SU-DHL-6 (cell line): ENCODE data around the gene FOXF1.

Experiments used
- H2AFZ ChIP-seq: fragments of 200-600 bp; sonication (generic); 2 replicates; pipeline ENCODE4 v1.6.1; 2014; ENCODE audit warnings: low read depth, mild to moderate bottlenecking, moderate library complexity, mixed read lengths, antibody characterized with exemption, low read length; ENCODE audit not compliant: severe bottlenecking
- H3F3A ChIP-seq: fragments of 200-600 bp; shearing (Covaris generic); 2 replicates; pipeline ENCODE4 v1.6.0; 2016; ENCODE audit warnings: antibody characterized with exemption, mild to moderate bottlenecking; ENCODE audit not compliant: insufficient read depth
- H3K27ac ChIP-seq: fragments of 200-600 bp; sonication (generic); 2 replicates; pipeline ENCODE4 v1.5.1; 2016; ENCODE audit warnings: low read depth, mild to moderate bottlenecking, low read length, moderate library complexity, mixed read lengths
- H3K27me3 ChIP-seq: fragments of 200-600 bp; sonication (generic), shearing (Covaris generic); 2 replicates; pipeline ENCODE4 v1.6.0; 2014; ENCODE audit warnings: mild to moderate bottlenecking, low read length
- H3K36me3 ChIP-seq: fragments of 200-600 bp; sonication (generic); 2 replicates; pipeline ENCODE4 v1.6.1; 2014; ENCODE audit warnings: mild to moderate bottlenecking, low read length, mixed read lengths
- H3K4me2 ChIP-seq: fragments of 300-600, 200-600 bp; shearing (Covaris generic), sonication (generic); 2 replicates; pipeline ENCODE4 v1.6.0; 2014; ENCODE audit warnings: low read length, low read depth, mild to moderate bottlenecking; ENCODE audit not compliant: poor library complexity, severe bottlenecking
- H3K4me3 ChIP-seq: fragments of 200-600 bp; sonication (generic); 2 replicates; pipeline ENCODE4 v1.5.1; 2014; ENCODE audit warnings: antibody characterized with exemption, low read length, mild to moderate bottlenecking, mixed read lengths; ENCODE audit not compliant: insufficient read depth, poor library complexity, severe bottlenecking
- H3K79me2 ChIP-seq: fragments of 200-600 bp; sonication (generic); 2 replicates; pipeline ENCODE4 v1.6.1; 2014; ENCODE audit warnings: mild to moderate bottlenecking, low read length, moderate library complexity; ENCODE audit not compliant: insufficient read depth
- H3K9ac ChIP-seq: fragments of 200-600 bp; sonication (generic); 2 replicates; pipeline ENCODE4 v1.7.0; 2014; ENCODE audit warnings: mild to moderate bottlenecking, low read length
- H3K9me2 ChIP-seq: fragments of 200-600 bp; sonication (generic); replicated peaks from 2 replicates; pipeline ENCODE4 v1.6.1; 2014; ENCODE audit warnings: low read length; ENCODE audit not compliant: insufficient read depth
- H3K9me3 ChIP-seq: fragments of 200-600 bp; sonication (generic); 2 replicates; pipeline ENCODE4 v1.6.1; 2014; ENCODE audit warnings: low read length, mixed read lengths; ENCODE audit not compliant: insufficient read depth
- H4K20me1 ChIP-seq: fragments of 200-600 bp; sonication (generic); 2 replicates; pipeline ENCODE4 v1.6.1; 2014; ENCODE audit warnings: low read depth, mild to moderate bottlenecking, antibody characterized with exemption, low read length, moderate library complexity, mixed read lengths
- EZH2phosphoT487 ChIP-seq: fragments of 200-600 bp; sonication (generic), shearing (Covaris generic); conservative IDR thresholded peaks from 2 replicates; pipeline ENCODE4 v1.6.1; 2018; ENCODE audit warnings: mild to moderate bottlenecking, antibody characterized with exemption, low read length, moderate library complexity, mixed read lengths
- TF ChIP-seq, protein P1 (sequence below): fragments of 200-600 bp; sonication (generic); IDR thresholded peaks from one replicate; pipeline ENCODE4 v1.5.1; 2017; ENCODE audit warnings: antibody characterized with exemption, mild to moderate bottlenecking, low read length, moderate library complexity; ENCODE audit not compliant: insufficient read depth, poor library complexity, severe bottlenecking

The FOXF1 gene

DNA sequence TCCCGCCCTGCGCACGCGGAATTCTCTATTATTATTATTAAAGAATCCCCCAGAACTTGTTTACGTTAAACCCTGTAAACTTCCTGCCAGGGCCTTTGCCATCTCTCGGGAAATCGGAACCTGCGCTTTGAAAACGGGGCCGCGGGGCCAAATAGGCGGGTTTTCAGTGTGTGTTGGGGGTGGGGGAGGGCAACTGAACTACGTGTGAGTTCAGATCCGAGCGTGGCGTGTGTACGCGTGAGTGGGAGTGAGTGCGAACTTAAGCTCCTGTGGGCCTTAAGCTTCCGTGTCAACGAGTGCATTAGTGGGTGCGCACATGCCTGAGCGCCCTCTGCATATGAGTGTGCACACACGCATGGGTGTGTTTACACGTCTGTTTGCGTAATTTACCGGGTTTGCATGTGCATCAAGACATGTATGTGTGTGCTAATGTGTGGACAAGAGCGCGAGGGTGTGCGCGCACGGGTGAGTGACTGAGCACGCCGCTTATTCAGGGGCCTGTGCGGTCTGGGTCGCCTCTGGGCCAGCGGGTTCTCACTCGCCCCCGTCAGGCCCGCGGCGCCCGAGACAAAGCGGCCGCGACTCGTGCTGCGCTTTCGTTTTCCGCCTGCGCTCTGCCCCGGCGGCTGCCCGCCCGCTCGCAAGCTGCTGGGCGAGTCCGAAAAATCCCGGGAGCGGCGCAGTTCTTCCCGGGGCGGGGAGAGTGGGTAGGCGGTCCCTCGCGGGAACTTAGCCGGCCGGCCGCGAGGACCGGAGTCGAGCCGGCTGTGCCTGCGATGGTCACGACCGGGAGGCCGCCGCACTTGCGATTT, 1.2 kb upstream of the FOXF1 start:
- H4K20me1 ChIP-seq = no peaks in the 10 kb centered on the region
- H3K36me3 ChIP-seq = no peaks in the 10 kb centered on the region
- no peak overlapping the region for H3K4me2 ChIP-seq
- H3K9me3 ChIP-seq = no peaks in the 10 kb centered on the region
- H3F3A ChIP-seq = no peaks in the 10 kb centered on the region
- H3K4me3 ChIP-seq = no peak overlapping the region
- H3K27me3 ChIP-seq = no peaks in the 10 kb centered on the region
- H2AFZ ChIP-seq = no peak overlapping the region
- TF ChIP-seq, protein P1, sequence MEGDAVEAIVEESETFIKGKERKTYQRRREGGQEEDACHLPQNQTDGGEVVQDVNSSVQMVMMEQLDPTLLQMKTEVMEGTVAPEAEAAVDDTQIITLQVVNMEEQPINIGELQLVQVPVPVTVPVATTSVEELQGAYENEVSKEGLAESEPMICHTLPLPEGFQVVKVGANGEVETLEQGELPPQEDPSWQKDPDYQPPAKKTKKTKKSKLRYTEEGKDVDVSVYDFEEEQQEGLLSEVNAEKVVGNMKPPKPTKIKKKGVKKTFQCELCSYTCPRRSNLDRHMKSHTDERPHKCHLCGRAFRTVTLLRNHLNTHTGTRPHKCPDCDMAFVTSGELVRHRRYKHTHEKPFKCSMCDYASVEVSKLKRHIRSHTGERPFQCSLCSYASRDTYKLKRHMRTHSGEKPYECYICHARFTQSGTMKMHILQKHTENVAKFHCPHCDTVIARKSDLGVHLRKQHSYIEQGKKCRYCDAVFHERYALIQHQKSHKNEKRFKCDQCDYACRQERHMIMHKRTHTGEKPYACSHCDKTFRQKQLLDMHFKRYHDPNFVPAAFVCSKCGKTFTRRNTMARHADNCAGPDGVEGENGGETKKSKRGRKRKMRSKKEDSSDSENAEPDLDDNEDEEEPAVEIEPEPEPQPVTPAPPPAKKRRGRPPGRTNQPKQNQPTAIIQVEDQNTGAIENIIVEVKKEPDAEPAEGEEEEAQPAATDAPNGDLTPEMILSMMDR = no peak
- TF ChIP-seq EZH2phosphoT487 = no peak
- H3K9ac ChIP-seq = no peak overlapping the region
- H3K79me2 ChIP-seq = no peaks in the 10 kb centered on the region
- no peaks in the 10 kb centered on the region for H3K9me2 ChIP-seq
- no peak overlapping the region for H3K27ac ChIP-seq

DNA sequence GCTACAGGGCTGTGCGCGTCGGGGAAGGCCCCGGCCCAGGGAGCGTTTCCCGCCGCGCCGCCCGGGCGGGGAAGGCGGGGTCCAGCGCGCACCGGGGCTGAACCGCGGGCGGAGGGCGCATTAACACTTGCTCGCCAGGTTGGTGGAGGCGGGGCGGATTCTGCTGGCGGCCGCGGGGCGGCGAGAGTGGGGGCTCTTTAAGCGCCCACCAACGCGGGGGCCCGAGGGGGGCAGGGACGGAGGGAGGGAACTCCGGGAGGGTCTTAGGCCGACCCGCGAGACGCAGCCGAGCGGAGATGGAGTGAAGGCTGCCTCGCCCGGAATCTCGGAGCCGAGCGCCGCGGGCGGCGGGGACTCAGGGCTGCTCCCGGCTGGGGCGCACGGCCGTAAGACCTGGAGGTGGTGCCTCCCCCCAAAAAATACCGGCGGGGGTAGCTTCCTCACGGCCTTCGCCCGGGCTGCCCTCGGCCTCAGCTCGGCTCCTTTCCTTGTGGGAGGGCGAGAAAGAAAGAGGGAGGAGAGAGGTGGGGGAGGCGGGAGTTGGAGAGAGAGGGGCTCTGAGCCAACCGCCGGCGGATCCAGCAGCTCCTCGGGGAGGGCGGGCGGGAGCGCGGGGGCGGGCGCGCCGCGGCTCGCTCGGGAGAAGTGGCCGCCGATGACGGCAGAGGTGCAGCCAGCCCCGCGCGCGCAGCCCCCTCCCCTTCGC, 415 bp upstream of the FOXF1 start:
- no peak overlapping the region for H3K9ac ChIP-seq
- no peak overlapping the region for H3K4me3 ChIP-seq
- no peak overlapping the region for H3K4me2 ChIP-seq
- H3K9me3 ChIP-seq = no peaks in the 10 kb centered on the region
- no peak overlapping the region for H3K27ac ChIP-seq
- no peaks in the 10 kb centered on the region for H4K20me1 ChIP-seq
- no peaks in the 10 kb centered on the region for H3K36me3 ChIP-seq
- no peaks in the 10 kb centered on the region for H3F3A ChIP-seq
- TF ChIP-seq EZH2phosphoT487 = no peak
- TF ChIP-seq, protein P1 = no peak
- H3K9me2 ChIP-seq = no peaks in the 10 kb centered on the region
- no peak overlapping the region for H2AFZ ChIP-seq
- H3K27me3 ChIP-seq = no peaks in the 10 kb centered on the region
- no peaks in the 10 kb centered on the region for H3K79me2 ChIP-seq

DNA sequence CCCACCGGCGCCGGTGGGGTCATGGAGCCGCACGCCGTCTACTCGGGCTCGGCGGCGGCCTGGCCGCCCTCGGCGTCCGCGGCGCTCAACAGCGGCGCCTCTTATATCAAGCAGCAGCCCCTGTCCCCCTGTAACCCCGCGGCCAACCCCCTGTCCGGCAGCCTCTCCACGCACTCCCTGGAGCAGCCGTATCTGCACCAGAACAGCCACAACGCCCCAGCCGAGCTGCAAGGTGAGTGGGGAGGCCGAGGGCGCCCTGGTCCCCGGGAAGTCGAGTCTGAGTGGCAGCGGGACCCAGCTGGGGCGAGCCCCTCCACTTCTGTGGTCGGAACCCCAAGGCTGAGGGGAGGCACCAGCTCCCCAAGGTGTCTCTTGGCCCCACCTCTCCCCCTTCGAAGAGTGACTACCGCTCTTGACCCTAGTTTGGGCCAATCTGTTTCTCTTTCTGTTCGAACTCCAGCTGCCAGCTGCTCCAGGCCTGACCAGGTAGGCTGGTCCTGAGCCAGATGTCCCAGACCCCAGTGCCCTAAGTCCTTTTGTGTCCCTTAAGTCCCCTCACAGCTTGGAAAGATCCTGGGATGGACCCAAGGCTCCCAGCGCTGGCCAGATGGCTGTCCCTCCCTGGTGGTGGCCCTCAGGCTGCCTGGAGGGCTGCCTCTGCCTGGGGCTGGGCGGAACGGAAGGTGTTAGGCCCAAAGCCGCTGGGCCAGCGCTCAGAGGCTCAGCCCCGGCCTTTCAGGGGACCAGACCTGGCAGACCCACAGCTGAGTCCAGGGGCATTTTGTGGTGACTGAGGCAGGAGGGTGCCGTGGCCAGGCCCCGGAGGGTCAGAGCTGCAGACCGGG, 1.2 kb downstream of the FOXF1 start:
- H3F3A ChIP-seq = no peaks in the 10 kb centered on the region
- no peak overlapping the region for H3K4me2 ChIP-seq
- H3K9me3 ChIP-seq = no peaks in the 10 kb centered on the region
- no peak overlapping the region for H3K27ac ChIP-seq
- H3K27me3 ChIP-seq = no peaks in the 10 kb centered on the region
- H3K36me3 ChIP-seq = no peaks in the 10 kb centered on the region
- H4K20me1 ChIP-seq = no peaks in the 10 kb centered on the region
- no peak for TF ChIP-seq EZH2phosphoT487
- TF ChIP-seq, protein P1 = no peak
- no peak overlapping the region for H3K4me3 ChIP-seq
- no peaks in the 10 kb centered on the region for H3K9me2 ChIP-seq
- no peaks in the 10 kb centered on the region for H3K79me2 ChIP-seq
- no peak overlapping the region for H2AFZ ChIP-seq
- H3K9ac ChIP-seq = no peak overlapping the region
